Measurements from ENCODE around the gene TBXT.

TBXT gene

DNA sequence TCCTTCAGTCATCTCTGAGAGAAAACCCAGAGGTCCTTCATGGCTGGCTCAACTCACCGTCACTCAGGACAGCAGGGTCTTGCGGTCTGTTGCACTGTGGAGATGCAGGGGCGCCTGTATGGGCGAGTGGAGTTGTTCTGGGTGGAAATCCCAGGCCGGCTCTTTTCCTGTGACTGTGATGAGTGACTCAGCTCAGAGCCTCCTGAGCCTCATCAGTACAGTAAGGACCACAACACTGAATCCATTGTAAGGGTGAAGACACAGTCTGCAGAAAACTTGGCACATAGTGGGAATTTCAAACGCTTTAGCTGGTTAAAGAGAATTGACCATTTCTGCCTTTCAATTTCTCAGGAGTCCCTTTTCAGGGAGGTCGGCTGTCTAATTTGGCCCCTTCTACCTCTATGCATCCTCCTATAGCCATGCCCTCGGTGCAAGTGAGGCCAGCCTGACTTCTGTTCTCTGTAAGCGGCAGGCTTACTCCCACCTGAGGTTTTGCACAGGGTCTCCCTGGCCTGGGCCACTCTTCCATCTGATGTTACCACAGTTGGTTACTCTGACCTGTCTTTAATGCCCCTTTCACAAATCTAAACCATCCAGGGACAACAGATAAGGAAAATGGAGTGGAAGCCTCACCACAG lies 35.5 kb upstream of the TBXT start:
- TF ChIP-seq, protein P1, sequence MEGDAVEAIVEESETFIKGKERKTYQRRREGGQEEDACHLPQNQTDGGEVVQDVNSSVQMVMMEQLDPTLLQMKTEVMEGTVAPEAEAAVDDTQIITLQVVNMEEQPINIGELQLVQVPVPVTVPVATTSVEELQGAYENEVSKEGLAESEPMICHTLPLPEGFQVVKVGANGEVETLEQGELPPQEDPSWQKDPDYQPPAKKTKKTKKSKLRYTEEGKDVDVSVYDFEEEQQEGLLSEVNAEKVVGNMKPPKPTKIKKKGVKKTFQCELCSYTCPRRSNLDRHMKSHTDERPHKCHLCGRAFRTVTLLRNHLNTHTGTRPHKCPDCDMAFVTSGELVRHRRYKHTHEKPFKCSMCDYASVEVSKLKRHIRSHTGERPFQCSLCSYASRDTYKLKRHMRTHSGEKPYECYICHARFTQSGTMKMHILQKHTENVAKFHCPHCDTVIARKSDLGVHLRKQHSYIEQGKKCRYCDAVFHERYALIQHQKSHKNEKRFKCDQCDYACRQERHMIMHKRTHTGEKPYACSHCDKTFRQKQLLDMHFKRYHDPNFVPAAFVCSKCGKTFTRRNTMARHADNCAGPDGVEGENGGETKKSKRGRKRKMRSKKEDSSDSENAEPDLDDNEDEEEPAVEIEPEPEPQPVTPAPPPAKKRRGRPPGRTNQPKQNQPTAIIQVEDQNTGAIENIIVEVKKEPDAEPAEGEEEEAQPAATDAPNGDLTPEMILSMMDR (IDR thresholded peaks at IDR 0.05; ENCODE audit: low read length, missing control alignments) = no peak
- DNase-seq (ENCODE audit: low read depth) = no peak
- H3K4me3 ChIP-seq (replicated peaks; ENCODE audit: low read depth, low read length) = no peak overlapping the region

DNA sequence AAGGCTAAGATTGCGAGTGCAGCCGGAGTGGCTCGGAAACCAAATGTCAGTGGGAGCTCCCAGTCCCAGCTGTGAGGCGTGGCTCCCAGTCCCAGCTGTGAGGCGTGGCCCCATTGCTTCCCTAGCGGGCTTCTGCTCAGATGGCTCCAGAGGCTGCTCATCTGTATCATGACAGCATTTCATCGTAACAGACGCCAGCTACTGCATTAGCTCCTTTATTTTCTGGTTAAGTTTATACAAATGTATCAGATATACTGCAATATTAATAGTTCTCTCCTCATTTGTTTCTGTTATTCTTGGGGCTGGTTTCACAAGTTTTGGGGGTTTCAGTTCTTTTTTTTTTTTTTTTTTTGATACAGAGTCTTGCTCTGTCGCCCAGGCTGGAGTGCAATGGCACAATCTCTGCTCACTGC lies 34.7 kb upstream of the TBXT start:
- DNase-seq (ENCODE audit: low read depth) = no peak
- H3K4me3 ChIP-seq (replicated peaks; ENCODE audit: low read depth, low read length) = no peak overlapping the region

DNA sequence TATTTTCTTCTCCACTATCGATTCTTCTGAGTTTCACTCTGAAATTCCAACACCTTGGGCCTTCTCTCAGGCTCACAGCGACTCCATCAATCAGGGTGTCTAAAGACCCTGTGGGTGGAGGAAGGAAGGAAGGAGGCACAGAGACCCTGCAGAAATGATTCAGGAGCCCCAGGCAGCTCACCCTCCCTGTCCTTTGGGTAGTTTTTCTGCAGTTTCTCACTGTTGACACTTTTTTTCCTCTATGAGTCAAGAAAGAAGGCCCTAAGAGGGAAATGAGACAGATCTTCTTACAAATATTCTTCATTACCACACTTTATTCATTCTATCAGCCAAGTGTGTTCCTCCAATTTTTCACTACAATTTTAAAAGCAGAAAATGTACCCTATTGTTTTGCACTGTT lies 34.2 kb upstream of the TBXT start:
- no peak overlapping the region for H3K4me3 ChIP-seq (replicated peaks; ENCODE audit: low read depth, low read length)
- TF ChIP-seq, protein P1 (IDR thresholded peaks at IDR 0.05; ENCODE audit: low read length, missing control alignments) = no peak
- DNase-seq (ENCODE audit: low read depth) = no peak

More for the DNA sequence above, 34.7 kb upstream of the TBXT start:
- TF ChIP-seq, protein P1 (IDR thresholded peaks at IDR 0.05; ENCODE audit: low read length, missing control alignments) = no peak

DNA sequence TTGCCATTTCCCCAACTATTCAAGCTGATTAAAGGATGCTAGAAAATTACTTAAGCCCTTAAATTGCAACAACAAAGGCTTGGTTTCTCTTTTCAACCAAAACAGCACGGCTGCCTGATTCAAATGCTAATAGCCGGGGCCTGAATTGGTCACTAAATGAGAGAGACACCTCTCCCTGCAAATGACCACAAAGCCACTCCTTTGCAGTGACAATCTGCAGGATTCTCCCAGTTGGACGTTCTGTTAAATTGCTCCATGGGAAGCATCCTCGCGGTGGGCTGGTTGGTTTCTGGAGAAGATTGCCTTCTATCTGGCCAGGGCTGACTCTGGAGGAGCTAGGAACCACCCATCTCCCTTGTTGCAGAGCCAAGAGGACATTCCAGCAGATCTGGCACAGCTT lies 29.7 kb upstream of the TBXT start:
- H3K4me3 ChIP-seq (replicated peaks; ENCODE audit: low read depth, low read length) = no peak overlapping the region
- no peak for DNase-seq (ENCODE audit: low read depth)
- TF ChIP-seq, protein P1 (IDR thresholded peaks at IDR 0.05; ENCODE audit: low read length, missing control alignments) = no peak

DNA sequence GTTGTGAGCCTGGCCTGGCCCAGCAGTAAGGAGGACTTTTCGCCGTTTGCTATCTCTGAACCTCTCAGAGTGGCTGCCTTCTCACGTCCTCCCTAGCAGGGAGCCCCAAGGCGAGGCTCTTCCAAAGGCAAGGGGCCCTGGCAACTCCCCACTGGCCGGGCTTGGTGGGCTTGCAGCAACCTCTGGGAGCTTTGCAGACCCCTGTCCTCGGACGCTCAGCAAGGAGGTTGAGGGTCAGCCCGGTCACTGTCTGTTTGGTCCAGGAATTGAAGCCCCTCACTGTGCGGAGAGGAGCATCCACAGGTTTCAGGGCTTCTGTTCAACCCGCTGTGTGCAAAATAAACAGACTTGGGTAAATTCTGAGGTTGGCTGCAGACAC lies 28.2 kb upstream of the TBXT start:
- no peak for DNase-seq (ENCODE audit: low read depth)
- TF ChIP-seq, protein P1 (IDR thresholded peaks at IDR 0.05; ENCODE audit: low read length, missing control alignments) = no peak
- H3K4me3 ChIP-seq (replicated peaks; ENCODE audit: low read depth, low read length) = no peak overlapping the region

DNA sequence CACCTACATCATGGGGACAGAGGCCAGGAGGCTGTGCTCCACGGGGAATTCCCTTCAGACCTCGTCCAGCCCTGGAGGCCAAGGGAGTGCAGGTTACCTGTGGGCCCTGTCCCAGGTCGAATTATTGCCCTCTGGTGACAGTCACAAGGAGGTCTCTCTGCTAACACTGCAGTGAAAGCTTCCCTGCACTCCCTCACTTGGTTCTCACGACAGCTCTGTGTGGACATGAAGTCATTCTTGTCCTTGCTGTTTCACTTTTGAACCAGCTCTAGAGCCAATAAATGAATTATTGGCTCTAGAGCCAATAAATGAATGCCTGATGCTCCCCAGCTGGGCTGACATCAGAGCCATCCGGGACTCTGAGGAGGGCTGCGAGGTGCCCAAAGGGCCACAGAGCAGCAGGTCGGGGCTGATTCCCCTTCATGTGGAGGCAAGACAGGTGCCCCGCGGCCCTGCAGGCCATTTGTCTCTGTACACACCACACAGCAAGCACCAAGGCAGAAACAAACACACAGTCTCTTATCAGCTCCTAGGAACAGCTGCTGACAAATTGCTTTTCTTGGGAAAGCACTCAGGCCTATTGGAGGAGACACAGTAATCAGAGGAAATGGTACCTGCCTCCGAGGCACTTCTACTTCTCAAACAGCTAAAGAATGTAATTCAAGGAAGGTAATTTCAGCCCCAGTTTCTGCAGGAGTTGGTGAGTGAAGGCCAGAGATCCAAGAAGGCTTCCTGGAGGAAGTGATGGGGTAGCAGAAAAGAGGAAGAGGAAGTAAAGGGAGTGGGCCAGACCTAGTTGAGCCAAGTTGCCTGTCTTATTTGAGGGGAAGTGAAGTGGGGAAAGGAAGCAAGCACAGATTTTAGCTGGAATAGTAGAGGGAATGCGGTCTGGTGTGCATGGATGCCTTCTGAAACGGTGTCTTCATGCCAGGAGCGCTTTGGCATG lies 27.5 kb upstream of the TBXT start:
- TF ChIP-seq, protein P1 (IDR thresholded peaks at IDR 0.05; ENCODE audit: low read length, missing control alignments) = no peak
- DNase-seq (ENCODE audit: low read depth) = no peak
- no peak overlapping the region for H3K4me3 ChIP-seq (replicated peaks; ENCODE audit: low read depth, low read length)

Measured in fibroblast of pulmonary artery (primary cell).